NCI-H524 (cell line): ENCODE measurements around the gene CRIM1.

Experiments used
- DNase-seq, 2 experiments: peaks; one replicate each; lab custom pipeline; 2025; lab: John Stamatoyannopoulos, UW

Gene CRIM1

GRCh38 chr2:36554531-36554930 is 199.0 kb downstream of the CRIM1 start:
- DNase-seq, result no peak

- no peak for DNase-seq
Measured at GRCh38 chr2:36555789-36556188, 200.2 kb downstream of the CRIM1 start.

- no peak for DNase-seq
Measured at GRCh38 chr2:36556842-36557241, 201.3 kb downstream of the CRIM1 start.

- peak; percentile 49 to 89 for DNase-seq
Measured at GRCh38 chr2:36559221-36559942, 203.8 kb downstream of the CRIM1 start.

- DNase-seq, result no peak
Measured at GRCh38 chr2:36560726-36561125, 205.1 kb downstream of the CRIM1 start.

- DNase-seq, result no peak
Measured at GRCh38 chr2:36561237-36561944, 205.8 kb downstream of the CRIM1 start.

- no peak for DNase-seq
Measured at GRCh38 chr2:36562240-36562639, 206.7 kb downstream of the CRIM1 start.

- DNase-seq, result no peak
Measured at GRCh38 chr2:36562973-36563532, 207.5 kb downstream of the CRIM1 start.

GRCh38 chr2:36564377-36564930 is 208.9 kb downstream of the CRIM1 start:
- DNase-seq, result no peak

GRCh38 chr2:36565712-36566111 is 210.1 kb downstream of the CRIM1 start:
- no peak for DNase-seq

GRCh38 chr2:36566887-36567286 is 211.3 kb downstream of the CRIM1 start:
- no peak for DNase-seq

- DNase-seq, result peak in 1 of 2 experiments; percentile 21
Measured at GRCh38 chr2:36567711-36568408, 212.3 kb downstream of the CRIM1 start.

- no peak for DNase-seq
Measured at GRCh38 chr2:36568516-36569246, 213.1 kb downstream of the CRIM1 start.

- DNase-seq, result no peak
Measured at GRCh38 chr2:36569267-36569856, 213.8 kb downstream of the CRIM1 start.

- no peak for DNase-seq
Measured at GRCh38 chr2:36570416-36570815, 214.8 kb downstream of the CRIM1 start.

GRCh38 chr2:36572054-36572718 is 216.6 kb downstream of the CRIM1 start:
- no peak for DNase-seq

GRCh38 chr2:36572719-36573059 is 217.1 kb downstream of the CRIM1 start:
- no peak for DNase-seq

- DNase-seq, result no peak
Measured at GRCh38 chr2:36573165-36573564, 217.6 kb downstream of the CRIM1 start.

- DNase-seq, result no peak
Measured at GRCh38 chr2:36574560-36574959, 219.0 kb downstream of the CRIM1 start.

GRCh38 chr2:36577884-36578283 is 222.3 kb downstream of the CRIM1 start:
- DNase-seq, result no peak
